ENCODE data around the gene NAV3.

NAV3 gene

DNA sequence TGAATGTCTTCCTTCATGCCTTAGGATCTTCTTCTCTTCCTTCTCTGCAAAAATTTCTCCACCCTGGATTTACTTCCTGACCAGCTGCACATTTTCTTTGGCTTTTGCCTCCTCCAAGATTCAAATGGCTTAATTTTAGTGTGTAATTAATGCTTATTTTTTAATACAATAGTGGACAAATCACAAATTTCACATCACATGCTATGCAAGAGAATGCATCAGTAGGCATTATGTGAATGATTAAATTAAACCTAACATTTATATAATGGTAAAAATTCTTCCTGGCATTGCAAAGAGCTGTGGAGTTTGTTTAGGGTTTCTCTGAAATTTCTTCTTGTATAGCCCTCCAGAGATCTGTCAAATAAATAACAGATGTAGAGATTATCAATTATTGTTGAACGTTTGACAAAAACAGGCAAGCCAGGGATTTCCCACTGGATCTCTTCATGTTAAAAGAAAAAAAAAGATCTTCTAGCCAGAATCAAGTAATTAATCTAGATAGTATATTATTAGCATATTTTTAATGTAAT, 84.4 kb downstream of the NAV3 start:
- DNase-seq (ENCODE audit: insufficient read length, low spot score), result no peak
- TF ChIP-seq PAX5 (IDR thresholded peaks at IDR 0.05; ENCODE audit: insufficient read depth, low read length, severe bottlenecking) (no peak), POLR2A (IDR thresholded peaks at IDR 0.05; ENCODE audit: low read depth, low read length) (no peak), POLR2AphosphoS5 (IDR thresholded peaks at IDR 0.05; ENCODE audit: low read depth, low read length) (no peak), TAF1 (IDR thresholded peaks at IDR 0.05; ENCODE audit: low read depth, low read length) (no peak), SPI1 (IDR thresholded peaks at IDR 0.05; ENCODE audit: low read depth, low read length) (no peak), POU2F2 (IDR thresholded peaks at IDR 0.05; ENCODE audit: low read depth, low read length) (no peak)
- FAIRE-seq, result no peak

DNA sequence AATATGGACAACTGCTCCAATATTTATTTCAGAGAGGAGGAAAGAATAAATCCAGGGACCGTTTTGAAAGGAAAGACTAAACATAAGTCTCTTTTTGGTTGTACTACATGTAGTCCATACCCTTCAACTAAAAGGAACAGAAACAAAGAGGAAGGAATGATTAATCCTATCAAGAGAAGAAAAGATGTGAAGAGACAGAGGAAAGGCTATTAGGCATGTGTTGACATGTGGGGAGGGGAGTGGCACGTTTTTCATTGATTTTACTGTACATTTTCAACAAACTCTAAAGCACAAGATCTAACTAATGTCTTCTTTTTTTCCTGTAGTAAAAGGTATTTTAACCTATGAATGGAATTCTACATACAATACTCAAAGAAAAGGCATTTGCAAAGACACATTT, 85.6 kb downstream of the NAV3 start:
- TF ChIP-seq POLR2A (IDR thresholded peaks at IDR 0.05; ENCODE audit: low read depth, low read length) (no peak), POLR2AphosphoS5 (IDR thresholded peaks at IDR 0.05; ENCODE audit: low read depth, low read length) (no peak), SPI1 (IDR thresholded peaks at IDR 0.05; ENCODE audit: low read depth, low read length) (no peak), POU2F2 (IDR thresholded peaks at IDR 0.05; ENCODE audit: low read depth, low read length) (no peak), PAX5 (IDR thresholded peaks at IDR 0.05; ENCODE audit: insufficient read depth, low read length, severe bottlenecking) (no peak), TAF1 (IDR thresholded peaks at IDR 0.05; ENCODE audit: low read depth, low read length) (no peak)
- FAIRE-seq (no peak), DNase-seq (ENCODE audit: insufficient read length, low spot score) (no peak)

DNA sequence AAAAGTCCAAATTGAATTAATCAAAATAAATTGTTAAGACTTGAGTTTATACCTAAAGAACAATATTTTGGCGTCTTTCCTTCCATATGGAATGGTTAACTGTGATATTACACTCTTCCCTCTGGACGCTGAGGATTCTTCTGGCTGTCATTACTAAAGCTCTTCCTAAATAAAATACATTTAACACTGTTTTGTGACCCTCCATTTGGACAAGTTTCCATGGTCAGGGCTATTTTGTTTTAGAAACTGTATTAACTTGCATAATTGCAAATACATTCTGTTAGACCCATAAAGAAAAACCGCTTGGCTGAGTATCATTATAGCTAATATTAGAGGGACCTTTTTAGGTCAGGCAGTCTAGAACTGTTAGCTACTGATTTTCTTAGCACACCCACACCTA, 87.4 kb downstream of the NAV3 start:
- no peak for FAIRE-seq
- DNase-seq (ENCODE audit: insufficient read length, low spot score), result no peak
- TF ChIP-seq POLR2AphosphoS5 (IDR thresholded peaks at IDR 0.05; ENCODE audit: low read depth, low read length) (no peak), PAX5 (IDR thresholded peaks at IDR 0.05; ENCODE audit: insufficient read depth, low read length, severe bottlenecking) (no peak), POU2F2 (IDR thresholded peaks at IDR 0.05; ENCODE audit: low read depth, low read length) (no peak), TAF1 (IDR thresholded peaks at IDR 0.05; ENCODE audit: low read depth, low read length) (no peak), POLR2A (IDR thresholded peaks at IDR 0.05; ENCODE audit: low read depth, low read length) (no peak), SPI1 (IDR thresholded peaks at IDR 0.05; ENCODE audit: low read depth, low read length) (no peak)

DNA sequence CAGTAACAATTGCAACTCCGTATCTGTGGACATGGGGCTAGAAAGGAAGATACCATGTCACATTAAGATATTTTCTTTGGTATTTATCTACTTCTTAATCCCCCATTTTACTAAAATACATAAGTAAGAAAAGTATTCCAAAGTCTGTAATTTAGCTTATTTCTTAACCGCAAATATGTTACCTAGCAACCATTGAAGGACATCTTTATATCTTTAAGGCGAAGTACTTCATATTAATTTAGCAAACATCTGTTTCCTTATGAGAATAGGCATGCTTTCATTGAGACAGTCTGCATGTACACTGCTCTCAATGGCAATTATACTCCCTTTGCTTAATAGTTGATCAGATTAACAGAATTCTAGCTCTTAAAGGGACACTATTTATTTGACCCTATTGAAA, 88.8 kb downstream of the NAV3 start:
- no peak for DNase-seq (ENCODE audit: insufficient read length, low spot score)
- FAIRE-seq, result no peak
- TF ChIP-seq POLR2AphosphoS5 (IDR thresholded peaks at IDR 0.05; ENCODE audit: low read depth, low read length), result no peak
- TF ChIP-seq POU2F2 (IDR thresholded peaks at IDR 0.05; ENCODE audit: low read depth, low read length), result no peak
- TF ChIP-seq PAX5 (IDR thresholded peaks at IDR 0.05; ENCODE audit: insufficient read depth, low read length, severe bottlenecking), result no peak
- TF ChIP-seq POLR2A (IDR thresholded peaks at IDR 0.05; ENCODE audit: low read depth, low read length), result no peak
- no peak for TF ChIP-seq SPI1 (IDR thresholded peaks at IDR 0.05; ENCODE audit: low read depth, low read length)
- no peak for TF ChIP-seq TAF1 (IDR thresholded peaks at IDR 0.05; ENCODE audit: low read depth, low read length)

DNA sequence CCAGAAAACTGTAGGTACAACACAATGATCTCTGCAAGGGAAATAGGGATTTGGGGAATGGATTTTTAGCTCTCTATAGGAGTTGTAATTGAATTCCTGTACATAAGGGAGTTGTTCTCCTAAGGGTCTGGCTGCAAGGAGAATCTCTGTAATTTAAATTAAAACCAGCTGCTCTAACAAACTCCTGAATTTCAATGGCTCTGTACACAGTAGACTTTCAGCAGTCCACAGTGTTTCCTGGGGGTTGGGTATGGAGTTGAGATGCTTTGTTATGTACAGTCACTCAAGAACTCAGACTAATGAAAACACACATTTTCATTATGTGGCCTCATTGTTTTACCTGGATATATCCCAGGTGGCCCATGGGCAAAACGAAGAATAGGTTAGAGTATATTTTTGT, 93.2 kb downstream of the NAV3 start:
- no peak for TF ChIP-seq POU2F2 (IDR thresholded peaks at IDR 0.05; ENCODE audit: low read depth, low read length)
- no peak for TF ChIP-seq POLR2AphosphoS5 (IDR thresholded peaks at IDR 0.05; ENCODE audit: low read depth, low read length)
- TF ChIP-seq POLR2A (IDR thresholded peaks at IDR 0.05; ENCODE audit: low read depth, low read length), result no peak
- TF ChIP-seq PAX5 (IDR thresholded peaks at IDR 0.05; ENCODE audit: insufficient read depth, low read length, severe bottlenecking), result no peak
- TF ChIP-seq SPI1 (IDR thresholded peaks at IDR 0.05; ENCODE audit: low read depth, low read length), result no peak
- TF ChIP-seq TAF1 (IDR thresholded peaks at IDR 0.05; ENCODE audit: low read depth, low read length), result no peak
- DNase-seq (ENCODE audit: insufficient read length, low spot score) (no peak), FAIRE-seq (no peak)

DNA sequence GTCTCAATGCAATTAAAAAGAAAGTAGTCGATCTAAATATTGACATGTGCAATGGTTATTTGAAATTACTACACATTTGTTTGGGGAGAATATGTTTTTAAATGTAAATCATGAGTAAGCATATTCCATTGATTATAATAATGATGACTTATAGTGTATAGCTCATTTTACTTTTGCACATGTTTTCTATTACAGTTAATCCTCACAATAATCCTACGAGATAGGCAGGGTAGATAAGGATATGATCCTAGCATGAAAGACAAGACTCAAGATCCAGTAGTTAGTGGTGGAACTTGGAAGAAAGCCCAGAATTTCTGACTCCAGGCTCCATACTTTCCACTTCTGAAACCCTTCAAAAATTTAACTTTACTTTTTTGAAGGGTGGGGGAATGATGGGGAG, 94.0 kb downstream of the NAV3 start:
- FAIRE-seq (no peak), DNase-seq (ENCODE audit: insufficient read length, low spot score) (no peak)
- TF ChIP-seq POU2F2 (IDR thresholded peaks at IDR 0.05; ENCODE audit: low read depth, low read length), result no peak
- TF ChIP-seq SPI1 (IDR thresholded peaks at IDR 0.05; ENCODE audit: low read depth, low read length), result no peak
- TF ChIP-seq POLR2AphosphoS5 (IDR thresholded peaks at IDR 0.05; ENCODE audit: low read depth, low read length), result no peak
- no peak for TF ChIP-seq TAF1 (IDR thresholded peaks at IDR 0.05; ENCODE audit: low read depth, low read length)
- TF ChIP-seq POLR2A (IDR thresholded peaks at IDR 0.05; ENCODE audit: low read depth, low read length), result no peak
- TF ChIP-seq PAX5 (IDR thresholded peaks at IDR 0.05; ENCODE audit: insufficient read depth, low read length, severe bottlenecking), result no peak

DNA sequence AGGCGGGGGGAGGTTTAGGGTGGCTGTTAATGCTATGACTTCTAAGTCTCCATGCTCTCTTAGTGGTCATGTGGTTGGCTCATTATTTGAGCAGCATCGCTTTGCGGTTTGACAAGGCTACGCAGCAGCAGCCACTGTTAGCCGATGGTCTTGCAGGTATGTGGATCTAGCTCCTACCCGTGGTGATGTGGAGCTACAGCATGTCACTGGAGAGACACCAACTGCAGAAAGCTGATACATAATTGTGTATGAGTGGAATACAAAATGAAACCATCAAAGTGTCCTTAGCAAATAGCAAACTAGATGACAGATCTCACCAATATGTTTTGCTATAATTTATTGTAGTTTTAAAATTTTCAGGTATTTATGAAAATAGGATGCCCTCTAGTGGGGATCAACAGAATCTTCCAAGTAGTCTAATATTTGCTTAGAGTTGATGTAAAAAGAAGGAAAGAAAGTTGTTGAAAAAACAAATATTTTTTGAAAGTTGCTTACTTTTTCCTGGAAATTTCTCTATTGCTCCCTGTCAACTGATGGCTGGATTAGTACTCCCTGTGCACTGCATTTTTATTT, 94.9 kb downstream of the NAV3 start:
- DNase-seq (ENCODE audit: insufficient read length, low spot score), result peak; percentile 22
- TF ChIP-seq POU2F2 (IDR thresholded peaks at IDR 0.05; ENCODE audit: low read depth, low read length) (0 out of 2 replicates have a peak, but pooled peaks have one; percentile 30), POLR2A (IDR thresholded peaks at IDR 0.05; ENCODE audit: low read depth, low read length) (no peak)
- FAIRE-seq, result peak; percentile 97

DNA sequence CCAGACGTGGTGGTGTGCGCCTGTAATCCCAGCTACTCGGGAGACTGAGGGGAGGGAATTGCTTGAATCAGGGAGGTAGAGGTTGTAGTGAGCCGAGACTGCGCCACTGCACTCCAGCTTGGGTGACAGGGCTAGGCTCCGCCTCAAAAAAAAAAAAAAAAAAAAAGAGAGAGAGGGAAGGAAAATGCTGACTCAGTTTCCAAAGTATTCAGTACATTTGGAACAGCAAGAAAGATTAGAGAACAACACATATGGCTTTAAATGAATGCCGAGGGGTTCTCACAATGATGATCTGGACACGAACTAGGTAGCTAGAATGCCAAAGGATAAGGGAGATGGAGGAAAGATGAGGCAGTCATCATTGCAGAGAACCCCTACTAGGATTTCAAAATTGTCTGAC, 97.4 kb downstream of the NAV3 start:
- FAIRE-seq (no peak), DNase-seq (ENCODE audit: insufficient read length, low spot score) (no peak)
- TF ChIP-seq TAF1 (IDR thresholded peaks at IDR 0.05; ENCODE audit: low read depth, low read length) (no peak), POLR2A (IDR thresholded peaks at IDR 0.05; ENCODE audit: low read depth, low read length) (no peak)

DNA sequence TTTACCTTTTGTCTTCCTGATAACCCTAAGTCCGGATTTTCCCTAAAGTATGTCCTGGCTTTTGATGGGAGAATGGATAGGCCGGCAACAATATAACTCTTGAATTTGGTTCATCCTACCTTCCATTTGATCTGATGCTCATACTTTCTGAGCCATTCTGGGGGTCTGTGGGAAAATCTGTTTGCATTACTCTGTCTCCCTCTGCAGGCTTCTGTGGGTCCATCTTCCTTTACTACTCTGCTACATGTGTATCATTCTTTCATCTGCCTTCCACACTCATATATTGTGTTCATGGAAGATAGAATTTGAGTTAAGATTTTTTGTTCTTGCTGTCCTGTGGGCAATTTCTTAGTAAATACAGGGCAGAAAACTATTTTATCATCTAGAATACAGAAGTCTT, 101.5 kb downstream of the NAV3 start:
- DNase-seq (ENCODE audit: insufficient read length, low spot score) (no peak), FAIRE-seq (no peak)

DNA sequence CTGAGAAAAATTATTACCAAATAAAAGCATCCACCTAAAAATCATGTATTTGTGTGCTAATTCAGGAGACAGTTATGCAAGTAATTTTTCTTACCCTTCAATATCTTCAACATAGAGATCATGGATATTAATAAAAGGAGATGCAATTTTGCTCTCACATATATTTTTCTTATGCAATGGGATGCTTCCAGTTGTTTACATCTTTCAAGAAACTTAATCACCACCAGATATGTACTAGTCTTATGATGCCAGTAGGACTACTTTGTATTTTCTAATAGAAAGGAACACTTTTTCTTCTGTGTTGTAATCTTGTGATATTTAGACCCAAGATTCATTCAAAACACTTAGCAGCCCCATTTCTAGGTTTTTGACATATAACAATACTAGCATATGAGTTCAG, 107.6 kb downstream of the NAV3 start:
- no peak for FAIRE-seq
- TF ChIP-seq TAF1 (IDR thresholded peaks at IDR 0.05; ENCODE audit: low read depth, low read length) (no peak), POLR2AphosphoS5 (IDR thresholded peaks at IDR 0.05; ENCODE audit: low read depth, low read length) (no peak), SPI1 (IDR thresholded peaks at IDR 0.05; ENCODE audit: low read depth, low read length) (no peak), POU2F2 (IDR thresholded peaks at IDR 0.05; ENCODE audit: low read depth, low read length) (no peak), PAX5 (IDR thresholded peaks at IDR 0.05; ENCODE audit: insufficient read depth, low read length, severe bottlenecking) (no peak), POLR2A (IDR thresholded peaks at IDR 0.05; ENCODE audit: low read depth, low read length) (no peak)
- DNase-seq (ENCODE audit: insufficient read length, low spot score), result no peak

More for the DNA sequence above, 101.5 kb downstream of the NAV3 start:
- TF ChIP-seq SPI1 (IDR thresholded peaks at IDR 0.05; ENCODE audit: low read depth, low read length), result no peak
- no peak for TF ChIP-seq POLR2A (IDR thresholded peaks at IDR 0.05; ENCODE audit: low read depth, low read length)
- no peak for TF ChIP-seq POLR2AphosphoS5 (IDR thresholded peaks at IDR 0.05; ENCODE audit: low read depth, low read length)
- no peak for TF ChIP-seq PAX5 (IDR thresholded peaks at IDR 0.05; ENCODE audit: insufficient read depth, low read length, severe bottlenecking)
- no peak for TF ChIP-seq TAF1 (IDR thresholded peaks at IDR 0.05; ENCODE audit: low read depth, low read length)
- no peak for TF ChIP-seq POU2F2 (IDR thresholded peaks at IDR 0.05; ENCODE audit: low read depth, low read length)
